GM15510 (cell line): ENCODE results near the gene XPO5.

ENCODE experiments used
- POLR2A ChIP-seq: IDR thresholded peaks from 3 replicates; pipeline ENCODE4 v1.6.1; 2011; ENCODE audit warnings: borderline replicate concordance; ENCODE audit not compliant: insufficient read length; ENCODE audit errors: extremely low read depth

The XPO5 gene

GRCh38 chr6:43494321-43494720, 81.5 kb downstream of the XPO5 start:
- TF ChIP-seq POLR2A = no peak

- no peak for TF ChIP-seq POLR2A
Observed at GRCh38 chr6:43493833-43494232, 82.0 kb downstream of the XPO5 start.

- TF ChIP-seq POLR2A = no peak
Observed at GRCh38 chr6:43493230-43493629, 82.6 kb downstream of the XPO5 start.

DNA sequence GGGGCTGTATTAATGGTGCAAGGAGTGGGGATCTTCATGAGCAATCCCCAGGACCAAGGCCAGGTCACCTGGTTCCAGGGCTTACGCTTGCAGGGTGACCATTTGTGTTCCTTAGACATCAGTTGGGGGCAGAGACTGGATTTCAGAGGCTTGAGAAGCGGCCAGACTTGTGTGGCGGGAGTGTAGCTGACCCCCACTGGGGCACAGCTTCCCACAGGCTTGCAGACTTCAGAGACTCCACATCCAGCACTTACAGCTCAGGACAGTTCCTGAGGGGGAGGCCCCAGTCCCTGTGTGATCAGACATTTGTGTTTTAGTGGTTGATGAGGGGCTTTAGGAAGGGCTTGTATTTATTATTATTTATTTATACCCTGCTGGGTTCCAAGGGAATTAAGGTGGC, 83.2 kb downstream of the XPO5 start:
- TF ChIP-seq POLR2A = no peak

DNA sequence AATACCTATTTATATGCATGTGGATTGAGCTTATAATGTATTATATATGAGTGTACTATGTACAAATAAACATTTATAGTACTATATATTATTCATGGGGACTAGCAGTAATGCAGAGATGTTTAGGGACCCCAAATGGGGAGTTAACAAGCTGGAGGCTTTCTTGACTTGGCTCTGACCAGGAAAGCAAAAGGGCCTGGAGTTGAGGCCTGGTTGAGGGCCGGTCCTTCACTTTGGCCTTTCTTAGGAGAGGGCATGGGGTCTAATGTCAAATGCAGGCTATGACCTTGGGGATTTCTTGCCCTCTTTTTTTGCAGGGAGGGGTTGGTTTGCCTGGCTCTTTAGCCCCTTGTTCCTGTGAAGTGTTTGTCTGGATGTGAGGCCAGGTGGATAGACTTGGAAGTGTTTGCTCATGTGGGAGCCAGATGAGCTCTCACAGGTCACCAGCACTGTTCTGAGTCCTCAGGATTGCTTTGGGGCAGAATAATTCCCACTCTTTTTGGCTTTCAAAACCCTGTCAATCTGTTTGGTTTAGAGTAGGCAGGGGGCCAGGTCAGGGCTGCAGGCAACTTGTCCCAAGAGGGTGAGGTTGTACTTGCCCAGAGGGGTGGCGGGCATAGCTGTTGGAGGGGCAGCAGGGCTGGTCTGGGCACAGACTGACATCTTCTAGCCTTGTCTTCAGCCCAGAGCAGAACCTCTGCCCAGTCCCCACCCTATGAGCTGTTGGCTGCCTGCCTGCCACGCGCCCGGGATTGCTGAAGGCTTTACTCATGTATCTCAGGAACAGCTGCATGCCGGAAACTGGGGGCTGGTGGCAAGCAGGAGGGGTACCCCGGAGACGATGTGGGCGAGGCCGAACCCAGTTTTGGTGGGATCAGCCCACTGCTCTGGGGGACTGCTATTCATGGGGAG, 83.8 kb downstream of the XPO5 start:
- no peak for TF ChIP-seq POLR2A

DNA sequence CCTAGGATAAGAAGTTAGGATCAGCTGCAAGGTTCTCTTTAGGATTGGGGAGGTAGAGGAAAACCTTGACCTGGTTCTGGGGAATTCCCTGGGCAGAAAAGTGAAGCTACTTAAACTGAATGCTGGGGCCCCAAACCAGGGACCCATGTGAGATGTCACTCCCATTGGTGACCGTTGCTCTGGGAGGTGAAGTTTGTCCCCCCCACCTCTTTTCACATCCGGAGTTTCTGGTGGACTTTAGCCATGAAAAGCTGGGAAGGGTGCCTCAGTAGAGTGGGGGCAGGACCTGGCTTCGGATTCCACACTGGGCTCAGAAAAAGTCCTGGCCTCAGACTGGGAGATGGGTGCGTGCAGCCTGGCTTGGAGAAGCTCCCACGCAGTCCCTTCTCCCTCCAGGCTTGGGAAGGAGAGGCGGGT, 85.3 kb downstream of the XPO5 start:
- no peak for TF ChIP-seq POLR2A

- no peak for TF ChIP-seq POLR2A
Observed at GRCh38 chr6:43489277-43490072, 86.4 kb downstream of the XPO5 start.

DNA sequence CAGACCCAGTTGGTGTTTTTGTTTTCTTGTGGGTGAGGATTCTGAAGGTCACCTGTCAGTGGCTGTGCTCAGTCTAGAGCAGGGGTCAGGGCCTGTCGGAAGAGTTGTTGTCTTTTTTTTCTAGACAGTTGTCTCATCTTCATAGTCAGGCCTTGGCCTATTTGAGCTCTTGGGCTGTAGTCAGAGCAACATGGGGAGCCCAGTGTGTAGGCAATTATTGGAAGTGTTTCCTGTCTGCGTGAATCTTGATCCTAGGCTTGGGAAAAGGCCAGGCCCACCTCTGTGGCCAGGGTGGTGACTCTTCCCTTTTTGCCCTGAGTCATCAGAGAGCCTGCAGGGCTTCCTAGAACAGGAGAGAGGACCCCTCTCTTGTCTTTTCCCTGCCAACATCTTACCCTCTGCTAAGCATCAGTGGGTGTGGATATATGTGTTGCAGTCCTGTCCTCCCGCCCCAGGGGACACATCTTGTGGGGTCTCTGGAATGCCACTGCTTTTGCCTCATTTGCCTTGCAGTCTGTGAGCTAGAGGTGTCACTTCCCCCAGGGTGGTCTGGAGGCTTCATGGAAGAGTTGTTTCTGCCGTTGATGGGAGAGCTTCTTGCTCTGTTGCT, 87.1 kb downstream of the XPO5 start:
- no peak for TF ChIP-seq POLR2A

- TF ChIP-seq POLR2A = no peak
Observed at GRCh38 chr6:43481591-43482236, 94.1 kb downstream of the XPO5 start.

DNA sequence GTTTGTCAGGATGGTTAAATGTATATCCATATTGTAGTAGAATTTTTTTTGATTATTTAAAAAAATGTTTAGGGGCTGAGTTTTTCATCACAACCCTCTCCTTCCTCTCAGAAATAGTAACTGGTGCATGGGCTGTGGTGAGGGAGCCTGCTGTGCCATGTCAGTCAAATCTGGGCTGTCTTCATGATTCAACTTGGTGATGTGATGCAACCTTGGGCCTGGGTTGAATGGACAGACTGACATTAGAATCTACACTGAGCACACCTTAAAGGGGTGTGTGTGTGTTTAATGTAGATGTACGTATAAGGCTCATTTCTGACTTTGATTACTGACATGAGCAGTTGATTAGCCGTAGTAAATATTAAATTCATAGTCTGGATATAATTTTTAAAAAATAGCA, 94.8 kb downstream of the XPO5 start:
- TF ChIP-seq POLR2A = no peak

DNA sequence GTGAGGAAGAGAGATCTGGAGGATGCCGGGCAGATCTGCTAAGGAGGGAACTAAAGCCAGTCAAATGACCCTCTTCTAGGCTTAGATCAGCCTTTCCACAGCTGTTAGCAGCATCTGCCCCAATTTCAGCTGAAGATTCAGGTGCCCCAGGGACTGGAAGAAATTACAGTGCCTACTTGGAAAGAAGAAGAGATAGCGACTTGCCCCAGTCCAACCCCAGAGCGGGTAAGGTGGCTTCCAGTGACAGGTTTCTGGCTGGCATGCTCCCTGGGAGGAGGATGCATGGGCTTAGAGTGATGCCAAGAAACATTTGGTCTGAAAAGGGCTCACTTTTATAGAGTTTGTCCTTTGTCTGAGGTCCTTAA, 97.8 kb downstream of the XPO5 start:
- TF ChIP-seq POLR2A = no peak

DNA sequence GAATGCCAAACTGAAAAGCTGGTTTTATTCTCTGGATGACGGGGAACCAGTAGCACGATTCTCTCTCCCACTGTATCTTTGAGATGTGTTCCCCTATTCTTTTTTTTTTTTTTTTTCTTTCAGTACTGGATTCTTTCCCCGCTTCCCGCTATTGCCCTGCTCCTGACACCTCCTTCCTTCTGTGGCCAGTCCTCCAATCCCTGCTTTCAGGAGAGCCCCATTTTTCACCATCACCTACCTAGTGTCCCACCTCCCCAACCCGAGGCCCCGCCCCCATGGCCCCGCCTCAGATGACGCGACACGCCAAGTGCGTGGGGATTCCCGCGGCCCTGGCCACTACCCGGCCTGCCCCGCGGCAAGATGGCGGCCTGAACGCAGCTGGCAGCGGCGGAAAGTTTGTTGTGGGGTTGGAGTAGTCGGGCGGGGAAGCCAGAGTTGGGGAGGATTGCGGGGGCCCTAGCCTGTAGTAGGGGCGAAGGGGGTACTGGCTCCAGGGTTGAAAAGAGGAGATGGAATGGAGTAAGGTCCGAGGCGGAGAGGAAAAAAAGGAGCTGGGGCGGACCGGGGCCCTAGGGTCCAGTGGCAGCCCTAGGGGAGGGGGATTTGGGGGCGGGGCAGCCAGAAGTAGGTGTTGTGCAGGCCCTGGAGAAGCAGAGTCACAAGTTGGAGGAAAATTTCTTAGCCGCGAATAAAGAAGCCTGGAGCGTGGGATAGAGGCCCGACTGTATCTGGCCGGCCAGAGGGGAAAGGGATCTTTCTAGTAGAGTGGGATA, 98.4 kb downstream of the XPO5 start, which contains the start of gene TJAP1:
TSS of gene TJAP1 (plus strand) at position 336 of the 773 bp plus-strand sequence. CDS start 21,432 bp downstream, outside the sequence.
- peak; percentile 93 for TF ChIP-seq POLR2A

DNA sequence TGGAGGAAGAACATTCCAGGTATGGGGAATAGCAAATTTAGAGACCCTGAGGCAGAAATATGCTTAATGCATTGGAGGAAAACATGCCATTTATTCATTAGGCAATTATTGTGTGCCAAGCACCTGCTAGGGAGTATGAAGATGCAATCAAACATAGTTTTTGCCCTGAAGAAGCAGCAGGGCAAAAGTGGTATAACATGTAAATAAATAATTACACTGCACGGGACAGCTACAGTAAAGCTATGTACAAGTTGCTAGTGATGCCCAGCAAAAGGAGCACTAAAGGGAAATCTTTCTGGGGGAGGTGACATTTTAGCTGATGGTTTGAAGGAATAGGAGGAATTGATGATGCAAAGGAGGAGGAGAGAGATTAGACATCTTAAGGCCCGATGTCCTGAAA, 99.1 kb downstream of the XPO5 start:
- no peak for TF ChIP-seq POLR2A

- no peak for TF ChIP-seq POLR2A
Observed at GRCh38 chr6:43475516-43475915, 100.3 kb downstream of the XPO5 start.
